ENCODE measurements around the gene ENOX2.

Gene ENOX2

GRCh38 chrX:130696542-130696941 is 206.5 kb downstream of the ENOX2 start:
- DNase-seq (ENCODE audit: low spot score): no peak

- no peak for DNase-seq (ENCODE audit: low spot score)
Observed at GRCh38 chrX:130695931-130696330, 207.1 kb downstream of the ENOX2 start.

DNA sequence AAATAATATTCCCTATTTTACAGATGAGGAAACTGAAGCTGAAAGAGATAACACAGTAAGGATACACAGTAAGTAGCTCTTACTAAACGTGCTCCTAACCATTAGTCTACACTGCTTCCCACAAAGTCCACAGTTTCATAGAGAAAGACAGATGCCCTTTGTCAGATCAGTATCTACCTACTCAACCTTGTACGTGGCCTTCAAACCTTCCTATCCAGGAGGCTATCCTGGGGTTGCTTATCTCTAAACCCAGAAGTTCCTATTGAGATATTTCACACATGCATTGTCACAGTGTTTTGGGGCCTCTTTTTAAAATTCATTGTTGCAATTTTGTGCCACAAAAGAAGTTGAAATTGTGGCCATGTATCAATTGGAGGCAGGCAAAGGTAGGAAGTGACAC is 208.0 kb downstream of the ENOX2 start:
- DNase-seq (ENCODE audit: low spot score): no peak

GRCh38 chrX:130691576-130691975 is 211.4 kb downstream of the ENOX2 start:
- no peak for DNase-seq (ENCODE audit: low spot score)

DNA sequence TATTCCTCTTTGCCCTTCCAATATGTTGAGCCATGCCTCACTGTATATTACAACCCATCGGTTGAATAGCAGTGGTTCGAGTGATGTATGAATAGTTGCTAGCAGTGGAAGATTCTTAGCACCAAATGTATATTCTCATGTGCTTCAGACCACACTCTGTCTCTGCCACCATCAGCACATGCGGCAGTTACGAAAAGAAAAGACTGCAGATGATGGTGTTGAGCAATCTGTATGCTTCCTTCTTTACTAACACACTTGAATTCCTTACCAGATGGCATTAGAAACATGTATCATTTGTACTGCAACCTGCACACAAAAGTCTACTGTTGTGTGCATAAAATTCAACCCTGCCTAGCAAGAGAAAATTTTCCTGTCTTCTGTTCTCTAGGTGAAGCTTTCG is 214.6 kb downstream of the ENOX2 start:
- DNase-seq (ENCODE audit: low spot score): no peak

DNA sequence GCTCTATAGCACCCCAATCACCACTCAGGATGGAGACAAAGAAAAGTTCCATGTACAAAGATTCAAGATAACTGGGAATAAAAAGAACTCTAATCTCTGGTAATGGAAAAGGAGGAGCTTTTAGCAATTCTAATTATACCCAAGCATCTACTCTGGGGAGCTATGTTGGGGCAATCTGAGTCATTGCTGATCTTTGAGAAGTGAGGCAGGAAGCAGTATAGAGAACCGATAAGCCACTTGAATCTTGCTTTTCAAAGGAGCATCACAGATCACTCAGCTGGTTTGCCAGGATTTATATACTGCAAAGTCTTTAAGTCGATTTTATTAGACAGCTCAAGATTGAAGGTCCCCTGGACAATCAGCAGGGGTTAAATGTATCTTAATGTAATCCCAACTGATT is 220.0 kb downstream of the ENOX2 start:
- DNase-seq (ENCODE audit: low spot score): no peak

DNA sequence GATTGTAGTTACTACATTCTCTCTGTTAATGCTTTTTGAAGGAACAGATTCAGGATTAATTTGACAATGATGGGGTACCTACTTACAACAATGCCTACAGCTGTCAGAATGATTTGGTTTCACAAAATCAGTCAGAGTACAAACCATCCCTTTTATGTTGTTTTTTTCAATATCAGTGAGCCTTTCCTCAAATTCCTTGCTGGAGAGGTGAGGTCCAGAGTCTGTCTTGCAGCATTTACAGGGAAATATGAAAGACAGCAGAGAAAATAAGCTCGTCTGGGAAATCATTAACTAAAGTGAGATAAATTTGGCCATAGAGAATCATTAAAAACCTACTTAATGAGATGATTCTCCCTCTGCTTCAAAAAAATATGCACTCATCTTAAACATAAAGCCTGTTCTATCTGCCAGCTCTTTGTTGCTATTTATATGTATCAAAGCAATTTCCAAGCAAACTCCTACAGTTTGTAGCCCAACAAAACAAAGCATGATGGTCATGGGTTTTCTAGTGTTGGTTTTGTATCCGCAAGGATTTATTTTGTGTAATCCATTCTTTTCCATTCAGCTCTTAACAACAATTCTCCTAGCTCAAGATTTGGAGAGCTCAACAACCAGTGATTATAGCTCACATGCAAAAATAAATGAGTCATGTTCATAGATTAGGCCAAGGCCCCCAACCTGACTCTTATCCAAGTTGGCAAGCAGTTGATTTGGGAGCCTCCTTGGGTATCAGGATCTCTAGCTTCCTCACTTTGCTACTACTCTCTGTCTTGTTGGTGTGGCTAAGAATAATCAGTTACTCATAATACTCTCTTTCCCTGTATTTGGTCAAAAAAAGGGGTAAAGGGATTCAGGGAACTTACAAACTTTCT is 222.6 kb downstream of the ENOX2 start:
- DNase-seq (ENCODE audit: low spot score): no peak

DNA sequence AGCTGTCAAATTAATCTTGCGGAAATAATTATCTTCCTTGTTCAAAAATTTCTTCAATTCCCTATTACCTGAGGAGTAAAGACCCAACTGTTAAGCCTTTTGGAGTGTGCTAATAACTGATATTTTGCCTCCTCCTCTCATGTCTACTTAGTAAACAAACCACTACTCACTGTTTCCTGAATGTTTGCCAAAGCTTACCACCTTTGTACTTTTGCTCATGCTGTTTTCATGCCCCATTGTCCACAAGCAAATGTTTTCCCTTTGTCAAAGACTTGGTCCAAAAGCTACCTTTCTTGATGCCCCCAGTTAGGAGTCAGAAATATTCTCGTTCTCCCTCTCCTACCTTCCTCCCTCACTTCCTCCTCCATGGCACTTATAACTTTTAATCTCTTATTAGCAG is 226.1 kb downstream of the ENOX2 start:
- no peak for DNase-seq (ENCODE audit: low spot score)

- no peak for DNase-seq (ENCODE audit: low spot score)
Observed at GRCh38 chrX:130672214-130672613, 230.8 kb downstream of the ENOX2 start.

- no peak for DNase-seq (ENCODE audit: low spot score)
Observed at GRCh38 chrX:130669233-130669632, 233.8 kb downstream of the ENOX2 start.

GRCh38 chrX:130665263-130665662 is 237.7 kb downstream of the ENOX2 start:
- DNase-seq (ENCODE audit: low spot score): no peak

GRCh38 chrX:130658310-130658709 is 244.7 kb downstream of the ENOX2 start:
- no peak for DNase-seq (ENCODE audit: low spot score)

GRCh38 chrX:130654409-130654950 is 248.5 kb downstream of the ENOX2 start:
- no peak for DNase-seq (ENCODE audit: low spot score)

DNA sequence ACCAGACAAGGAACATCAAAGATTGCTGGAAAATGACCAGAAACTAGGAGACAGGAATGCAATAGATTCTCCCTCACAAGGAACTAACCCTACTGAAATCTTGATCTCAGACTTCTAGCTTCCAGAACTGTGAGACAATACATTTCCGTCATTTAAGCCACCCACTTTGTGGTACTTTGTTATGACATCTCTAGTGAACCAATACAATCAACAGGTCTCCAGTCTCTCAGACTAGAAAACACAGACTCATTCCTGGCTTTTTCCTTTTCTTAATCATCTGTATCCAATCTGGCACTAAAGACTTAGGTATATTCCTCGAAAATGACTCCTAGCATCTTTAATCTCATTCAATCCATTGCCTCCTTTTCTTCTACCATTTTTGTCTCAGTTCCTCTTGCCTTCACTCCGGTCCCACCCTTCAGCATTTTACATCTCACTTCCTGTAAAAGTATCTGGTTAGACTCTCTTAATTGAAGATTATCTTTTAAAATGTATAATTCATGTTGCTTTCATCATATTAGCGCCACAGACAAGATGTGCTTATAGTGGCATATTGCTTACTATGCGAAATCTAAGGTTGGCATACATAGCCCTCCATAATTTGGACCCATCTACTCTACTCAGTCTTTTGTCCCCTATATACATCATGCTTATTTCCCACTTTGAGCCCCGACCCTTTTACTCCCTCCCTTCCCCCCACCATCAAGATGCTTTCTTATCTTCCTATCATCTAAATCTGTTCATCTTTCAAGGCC is 250.0 kb downstream of the ENOX2 start:
- no peak for DNase-seq (ENCODE audit: low spot score)

GRCh38 chrX:130649738-130650137 is 253.3 kb downstream of the ENOX2 start:
- DNase-seq (ENCODE audit: low spot score): no peak

GRCh38 chrX:130647468-130647867 is 255.5 kb downstream of the ENOX2 start:
- no peak for DNase-seq (ENCODE audit: low spot score)

GRCh38 chrX:130645955-130646583 is 256.9 kb downstream of the ENOX2 start:
- DNase-seq (ENCODE audit: low spot score): no peak

GRCh38 chrX:130637591-130637990 is 265.4 kb downstream of the ENOX2 start:
- DNase-seq (ENCODE audit: low spot score): no peak

DNA sequence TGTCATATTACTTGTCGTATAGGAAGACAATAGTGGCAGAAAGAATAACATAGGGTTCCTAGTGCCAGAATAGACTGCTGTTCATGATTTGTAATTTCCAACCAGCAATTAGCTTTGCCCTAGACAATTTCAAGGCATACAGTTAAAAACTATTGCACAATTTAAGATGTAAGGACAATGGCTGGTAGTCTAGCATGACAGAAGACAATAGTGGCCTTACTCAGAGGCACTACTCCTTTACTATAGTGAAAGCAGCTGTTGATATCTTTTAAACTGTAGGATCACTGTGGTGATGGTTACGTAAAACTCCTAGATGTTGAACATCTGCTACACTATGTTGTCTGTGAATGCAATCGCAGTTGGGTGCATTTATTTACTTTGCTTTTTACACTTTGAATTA is 266.7 kb downstream of the ENOX2 start:
- DNase-seq (ENCODE audit: low spot score): no peak

- no peak for DNase-seq (ENCODE audit: low spot score)
Observed at GRCh38 chrX:130631011-130631410, 272.0 kb downstream of the ENOX2 start.

DNA sequence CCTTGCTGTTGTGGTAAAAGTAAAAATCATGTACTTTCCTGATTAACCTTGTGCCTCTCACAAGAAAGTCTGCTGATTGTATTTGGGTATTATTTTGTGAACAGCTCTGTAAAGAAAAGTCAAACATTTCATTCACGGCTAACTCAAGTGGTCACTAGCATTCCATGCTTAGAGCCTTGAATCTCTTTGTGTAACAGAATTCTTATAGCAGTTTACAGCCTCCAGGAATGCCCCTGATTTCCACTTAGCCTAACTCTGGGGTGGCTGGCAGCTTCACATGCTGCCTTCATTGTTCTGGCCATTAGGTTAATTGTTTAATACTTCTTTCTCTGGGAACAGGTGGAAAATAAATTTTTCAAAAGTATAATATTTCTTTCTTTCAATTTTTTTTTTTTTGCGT is 274.5 kb downstream of the ENOX2 start:
- DNase-seq (ENCODE audit: low spot score): no peak

- DNase-seq (ENCODE audit: low spot score): no peak
Observed at GRCh38 chrX:130626521-130626920, 276.5 kb downstream of the ENOX2 start.

GRCh38 chrX:130625386-130625785 is 277.6 kb downstream of the ENOX2 start:
- no peak for DNase-seq (ENCODE audit: low spot score)

Data from ecto neural progenitor cell (in vitro differentiated cells).